WI38 (cell line): ENCODE data around the gene NAALADL2.

Experiments
- H3K4me3 ChIP-seq: 2 replicates; pipeline ENCODE4 v1.5.1; 2011; ENCODE audit warnings: low read depth, mild to moderate bottlenecking, control low read depth, low read length
- CTCF ChIP-seq: IDR thresholded peaks from 2 replicates; pipeline ENCODE4 v1.5.1; 2012; ENCODE audit warnings: low read depth, mild to moderate bottlenecking, control low read depth, low read length

NAALADL2 gene

GRCh38 chr3:175389560-175389959, 530.4 kb downstream of the NAALADL2 start:
- no peak for TF ChIP-seq CTCF
- no peak overlapping the region for H3K4me3 ChIP-seq

- H3K4me3 ChIP-seq: no peak overlapping the region
- TF ChIP-seq CTCF: no peak
Measured at GRCh38 chr3:175391601-175392000, 532.5 kb downstream of the NAALADL2 start.

- no peak overlapping the region for H3K4me3 ChIP-seq
- no peak for TF ChIP-seq CTCF
Measured at GRCh38 chr3:175392653-175393052, 533.5 kb downstream of the NAALADL2 start.

GRCh38 chr3:175397372-175397771, 538.2 kb downstream of the NAALADL2 start:
- no peak overlapping the region for H3K4me3 ChIP-seq
- TF ChIP-seq CTCF: no peak

- no peak overlapping the region for H3K4me3 ChIP-seq
- no peak for TF ChIP-seq CTCF
Measured at GRCh38 chr3:175398676-175399075, 539.5 kb downstream of the NAALADL2 start.

GRCh38 chr3:175399156-175399840, 540.2 kb downstream of the NAALADL2 start:
- no peak for TF ChIP-seq CTCF

GRCh38 chr3:175404027-175404426, 544.9 kb downstream of the NAALADL2 start:
- H3K4me3 ChIP-seq: no peak overlapping the region
- TF ChIP-seq CTCF: no peak

More at GRCh38 chr3:175399156-175399840, 540.2 kb downstream of the NAALADL2 start:
- H3K4me3 ChIP-seq: no peak overlapping the region
